OCI-LY7 (cell line): ENCODE results near the gene SLC4A3. TPM values are rescaled to one million over a fixed set of nuclear protein-coding genes. Genes with fewer than 3 reads are reported as not detected.

Source experiments
- BruUV-seq: library from RNA; stranded (reverse); fragments of 400-500 nt; replicated peaks from 2 replicates; lab custom pipeline; 2021; lab: Mats Ljungman, UMichigan
- CTCF ChIA-PET: fragments of 300-600 bp; sonication (Branson Sonifier 250); formaldehyde crosslinking; loops from one replicate; lab custom pipeline; 2022; ENCODE audit warnings: antibody characterized with exemption; ENCODE audit not compliant: unreplicated experiment; lab: Charles Lee
- POLR2A ChIA-PET: fragments of 300-600 bp; sonication (Branson Sonifier 250); formaldehyde crosslinking; loops from one replicate; lab custom pipeline; 2022; ENCODE audit warnings: antibody characterized with exemption; lab: Charles Lee
- DNase-seq: peaks from one replicate; pipeline ENCODE4 v3.0.0-alpha.2; 2015; ENCODE audit warnings: low spot score
- H2AFZ ChIP-seq: fragments of 200-600 bp; sonication (generic), shearing (Covaris generic); 2 replicates; pipeline ENCODE4 v1.6.1; 2014; ENCODE audit warnings: mild to moderate bottlenecking, antibody characterized with exemption, low read length, moderate library complexity
- H3K27ac ChIP-seq: fragments of 200-600 bp; sonication (generic); 2 replicates; pipeline ENCODE4 v1.5.1; 2014; ENCODE audit warnings: mixed run types, low read depth, mild to moderate bottlenecking, moderate library complexity, low read length, inconsistent platforms; ENCODE audit not compliant: poor library complexity, severe bottlenecking
- H3K36me3 ChIP-seq: fragments of 200-600 bp; sonication (generic); 2 replicates; pipeline ENCODE4 v1.6.1; 2014; ENCODE audit warnings: mild to moderate bottlenecking, antibody characterized with exemption, low read length, moderate library complexity, mixed read lengths; ENCODE audit not compliant: insufficient read depth
- H3K4me1 ChIP-seq: fragments of 200-600 bp; sonication (generic); 2 replicates; pipeline ENCODE4 v1.5.1; 2014; ENCODE audit warnings: mild to moderate bottlenecking, low read length; ENCODE audit not compliant: insufficient read depth, poor library complexity, severe bottlenecking
- H3K4me2 ChIP-seq: fragments of 200-600 bp; sonication (generic); 2 replicates; pipeline ENCODE4 v1.6.1; 2014; ENCODE audit warnings: mild to moderate bottlenecking, low read length
- H3K4me3 ChIP-seq: fragments of 200-600 bp; sonication (generic); 2 replicates; pipeline ENCODE4 v1.5.1; 2014; ENCODE audit warnings: mild to moderate bottlenecking, low read depth, low read length; ENCODE audit not compliant: poor library complexity, severe bottlenecking
- H3K79me2 ChIP-seq: fragments of 200-600 bp; sonication (generic); 2 replicates; pipeline ENCODE4 v1.6.1; 2016; ENCODE audit warnings: low read depth, mild to moderate bottlenecking, low read length, moderate library complexity, mixed read lengths; ENCODE audit not compliant: insufficient read depth
- H3K9me2 ChIP-seq: fragments of 200-600 bp; sonication (generic); 2 replicates; pipeline ENCODE4 v1.6.1; 2016; ENCODE audit warnings: mild to moderate bottlenecking, low read length, mixed read lengths; ENCODE audit not compliant: insufficient read depth
- H3K9me3 ChIP-seq: fragments of 200-600 bp; sonication (generic); 2 replicates; pipeline ENCODE4 v1.6.1; 2014; ENCODE audit warnings: mild to moderate bottlenecking, mixed run types, low read length, mixed read lengths
- H4K20me1 ChIP-seq: fragments of 200-600 bp; sonication (generic); 2 replicates; pipeline ENCODE4 v1.6.1; 2014; ENCODE audit warnings: mild to moderate bottlenecking, antibody characterized with exemption, low read length, moderate library complexity, mixed read lengths; ENCODE audit not compliant: insufficient read depth
- EZH2phosphoT487 ChIP-seq: fragments of 200-600 bp; sonication (generic); IDR thresholded peaks from 2 replicates; pipeline ENCODE4 v1.6.1; 2018; ENCODE audit warnings: low read depth, borderline replicate concordance, mild to moderate bottlenecking, mixed run types, antibody characterized with exemption, low read length, moderate library complexity, mixed read lengths
- intact Hi-C: fragments of 100-400 bp; cut with micrococcal nuclease; formaldehyde crosslinking; loops from one replicate; pipeline ENCODE4 v1.10.0; 2022; ENCODE audit not compliant: unreplicated experiment
- total RNA-seq, 2 experiments: library from RNA; depleted of rRNA in 1 of 2; stranded (reverse); fragments of >200 nt in 1 of 2; shearing (Covaris generic) in 1 of 2; gene quantifications; 2 replicates each; pipeline ENCODE4 v1.2.3, GENCODE V29; 2014 to 2022
- TF ChIP-seq, protein P1 (sequence below): fragments of 200-600 bp; sonication (generic); conservative IDR thresholded peaks from 2 replicates; pipeline ENCODE4 v1.5.1; 2014; ENCODE audit warnings: mild to moderate bottlenecking, antibody characterized with exemption, low read length, moderate library complexity, mixed read lengths

The SLC4A3 gene
- total RNA-seq, 2 experiments from 2014 or later = not detected

DNA sequence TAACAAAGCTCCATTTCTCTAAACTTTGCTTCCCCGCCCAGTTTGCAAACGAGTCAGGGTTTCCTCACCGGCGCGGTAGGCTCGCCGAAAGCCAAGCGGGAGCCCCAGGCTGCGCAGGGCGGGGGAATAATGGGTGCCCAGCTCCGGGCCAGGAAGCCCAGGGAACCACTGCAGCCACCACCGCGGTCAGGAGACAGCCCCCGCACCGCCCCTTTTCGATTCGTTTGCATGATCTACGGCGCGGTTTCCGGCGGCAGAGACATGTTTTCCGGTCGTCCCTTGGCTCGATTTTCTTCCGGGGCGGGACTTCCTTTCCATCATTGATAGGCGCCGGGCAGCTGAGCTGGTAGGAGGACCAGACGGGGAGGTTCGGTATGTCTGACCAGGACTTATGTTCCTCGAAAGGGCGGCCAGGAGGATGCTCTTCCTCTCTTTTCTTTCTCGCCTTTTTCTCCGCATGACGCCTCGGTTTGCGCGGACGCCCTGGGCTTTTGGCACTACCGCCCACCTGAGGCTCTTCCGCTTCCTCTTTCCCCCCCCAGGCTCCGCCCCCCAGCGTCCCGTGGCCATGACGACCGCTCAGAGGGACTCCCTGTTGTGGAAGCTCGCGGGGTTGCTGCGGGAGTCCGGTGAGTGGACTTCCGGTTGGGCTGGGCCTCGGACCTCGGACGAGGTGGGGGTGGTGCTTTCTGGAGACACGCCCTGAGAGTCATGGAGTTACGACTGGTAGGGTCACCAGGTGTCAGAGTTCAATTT, 29.7 kb upstream of the SLC4A3 start, which contains the start of gene STK11IP:
Gene STK11IP (plus strand): TSS at position 306 of the 756 bp plus-strand sequence. CDS start 263 bp downstream, at position 569.
- H3K4me1 ChIP-seq = peaks cover 14% of the 10 kb centered on the region
- no peaks in the 10 kb centered on the region for H4K20me1 ChIP-seq
- no peak for TF ChIP-seq EZH2phosphoT487
- TF ChIP-seq, protein P1, sequence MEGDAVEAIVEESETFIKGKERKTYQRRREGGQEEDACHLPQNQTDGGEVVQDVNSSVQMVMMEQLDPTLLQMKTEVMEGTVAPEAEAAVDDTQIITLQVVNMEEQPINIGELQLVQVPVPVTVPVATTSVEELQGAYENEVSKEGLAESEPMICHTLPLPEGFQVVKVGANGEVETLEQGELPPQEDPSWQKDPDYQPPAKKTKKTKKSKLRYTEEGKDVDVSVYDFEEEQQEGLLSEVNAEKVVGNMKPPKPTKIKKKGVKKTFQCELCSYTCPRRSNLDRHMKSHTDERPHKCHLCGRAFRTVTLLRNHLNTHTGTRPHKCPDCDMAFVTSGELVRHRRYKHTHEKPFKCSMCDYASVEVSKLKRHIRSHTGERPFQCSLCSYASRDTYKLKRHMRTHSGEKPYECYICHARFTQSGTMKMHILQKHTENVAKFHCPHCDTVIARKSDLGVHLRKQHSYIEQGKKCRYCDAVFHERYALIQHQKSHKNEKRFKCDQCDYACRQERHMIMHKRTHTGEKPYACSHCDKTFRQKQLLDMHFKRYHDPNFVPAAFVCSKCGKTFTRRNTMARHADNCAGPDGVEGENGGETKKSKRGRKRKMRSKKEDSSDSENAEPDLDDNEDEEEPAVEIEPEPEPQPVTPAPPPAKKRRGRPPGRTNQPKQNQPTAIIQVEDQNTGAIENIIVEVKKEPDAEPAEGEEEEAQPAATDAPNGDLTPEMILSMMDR = no peak
- intact Hi-C loops = loop anchor here (1.0 to 5.0 kb wide), 3 partner anchors 45 to 210 kb away; partner anchors contain the start of genes CHPF and DNPEP
- DNase-seq = peak; percentile 96
- H3K36me3 ChIP-seq = peaks cover 6% of the 10 kb centered on the region; the same call in 1 of the 2 replicates
- H3K4me3 ChIP-seq = peak within 1 kb of the TSS; percentile 77
- H3K27ac ChIP-seq = peak within 1 kb of the TSS; percentile 56
- H3K9me3 ChIP-seq = no peaks in the 10 kb centered on the region
- ChIA-PET POLR2A (interaction anchor here (0.6 to 3.4 kb wide), 8 partner anchors 13 to 579 kb away, joined by 3 to 14 read pairs (median 4); partner anchors contain the start of genes CHPF, GMPPA and TMEM198), CTCF (interaction anchor here (0.7 kb wide), 2 partner anchors 10 to 45 kb away, joined by 3 to 4 read pairs; no protein-coding TSS in a partner anchor)
- no peaks in the 10 kb centered on the region for H3K9me2 ChIP-seq
- BruUV-seq = no TSS peak
- H3K4me2 ChIP-seq = peak within 1 kb of the TSS; percentile 96
- H3K79me2 ChIP-seq = peaks cover 6% of the 10 kb centered on the region; the same call in 1 of the 2 replicates
- peak within 1 kb of the TSS; percentile 63 for H2AFZ ChIP-seq

DNA sequence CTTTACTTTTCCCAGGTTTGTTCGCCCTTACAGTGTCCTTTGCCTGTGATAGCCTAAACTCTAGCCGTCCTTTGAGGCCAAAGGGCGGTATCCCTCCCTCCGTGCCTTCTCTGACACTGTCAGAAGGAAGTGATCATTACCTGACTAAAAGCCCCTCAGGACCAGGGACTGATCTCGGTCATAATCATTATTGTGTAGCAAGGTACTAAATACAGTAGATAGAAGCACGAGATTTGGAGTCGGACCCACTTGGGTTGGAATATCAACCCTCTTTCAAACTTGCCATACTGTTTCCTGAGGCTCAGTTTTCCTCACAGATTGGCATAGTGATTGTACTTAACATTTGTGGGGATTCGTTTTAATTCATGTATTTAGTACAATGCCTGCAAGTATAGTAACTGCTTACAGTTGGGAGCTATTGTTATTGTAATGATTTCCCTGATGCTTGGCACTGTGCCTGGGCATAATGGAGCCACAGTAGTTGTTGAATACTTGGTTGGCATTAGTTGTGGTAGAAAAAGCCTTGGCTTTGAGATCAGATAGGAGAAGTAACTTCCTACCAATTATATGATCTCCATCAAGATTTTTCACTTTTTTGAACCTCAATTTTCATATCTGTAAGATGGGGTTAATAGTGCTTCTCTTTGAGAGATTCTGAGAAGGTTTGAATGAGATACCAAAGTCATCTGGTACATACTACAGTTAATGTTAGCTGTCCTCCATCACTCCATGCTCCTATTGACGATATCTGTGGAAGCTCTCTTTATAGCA, 28.9 kb upstream of the SLC4A3 start:
- no peaks in the 10 kb centered on the region for H4K20me1 ChIP-seq
- TSS peak; percentile 82 for BruUV-seq
- no peak for TF ChIP-seq EZH2phosphoT487
- no peak overlapping the region for H3K27ac ChIP-seq
- H3K4me3 ChIP-seq = peak overlapping the region; percentile 77
- peaks cover 6% of the 10 kb centered on the region for H3K36me3 ChIP-seq
- ChIA-PET POLR2A (interaction anchor here (0.6 to 3.4 kb wide), 3 partner anchors 32 to 579 kb away, joined by 3 to 14 read pairs (median 4); partner anchors contain the start of genes CHPF and TMEM198), CTCF (no interaction called here)
- intact Hi-C loops = loop anchor here (5.0 kb wide), 1 partner anchor 211 kb away; the partner anchor contains the start of gene DNPEP
- no peaks in the 10 kb centered on the region for H3K9me3 ChIP-seq
- H3K9me2 ChIP-seq = no peaks in the 10 kb centered on the region
- H3K4me2 ChIP-seq = peak overlapping the region; percentile 96
- peaks cover 14% of the 10 kb centered on the region for H3K4me1 ChIP-seq
- peak overlapping the region; percentile 63; the same call in 1 of the 2 replicates for H2AFZ ChIP-seq
- peaks cover 6% of the 10 kb centered on the region; the same call in 1 of the 2 replicates for H3K79me2 ChIP-seq
- no peak for DNase-seq

DNA sequence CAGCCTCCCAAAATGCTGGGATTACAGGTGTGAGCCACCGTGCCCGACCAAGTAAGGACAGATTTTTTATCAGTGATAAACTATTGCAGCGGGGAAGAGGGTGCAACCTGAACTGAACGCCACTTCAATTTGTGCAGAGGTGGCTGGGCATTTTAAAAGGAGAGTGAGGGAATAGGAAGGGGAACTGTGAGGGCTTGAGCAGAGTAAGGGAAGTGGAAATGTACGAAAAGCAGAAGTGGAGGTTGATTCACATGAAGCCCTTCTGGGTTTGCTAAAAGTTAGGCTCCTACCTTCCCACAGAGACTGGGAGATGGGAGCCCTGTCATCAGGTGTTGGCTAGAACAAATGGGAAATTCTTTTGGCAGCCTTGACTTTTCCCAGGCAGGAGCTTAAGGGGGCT, 23.7 kb upstream of the SLC4A3 start:
- no peaks in the 10 kb centered on the region for H4K20me1 ChIP-seq
- ChIA-PET CTCF (no interaction called here), POLR2A (interaction anchor here (0.6 kb wide), 1 partner anchor 1179 kb away, joined by 5 read pairs; no protein-coding TSS in a partner anchor)
- no peak for DNase-seq
- H3K4me3 ChIP-seq = no peak overlapping the region
- H3K4me2 ChIP-seq = no peak overlapping the region
- H3K9me2 ChIP-seq = no peaks in the 10 kb centered on the region
- no peak overlapping the region for H3K27ac ChIP-seq
- no peak overlapping the region for H2AFZ ChIP-seq
- peaks cover 28% of the 10 kb centered on the region for H3K36me3 ChIP-seq
- BruUV-seq = no TSS peak
- intact Hi-C loops = no loop called here
- H3K4me1 ChIP-seq = no peaks in the 10 kb centered on the region
- no peak for TF ChIP-seq EZH2phosphoT487
- TF ChIP-seq, protein P1 = no peak
- no peaks in the 10 kb centered on the region for H3K79me2 ChIP-seq
- H3K9me3 ChIP-seq = no peaks in the 10 kb centered on the region
